ENCODE measurements around the gene SFSWAP. TPM values are rescaled to one million over a fixed set of nuclear protein-coding genes. Genes with fewer than 3 reads are reported as not detected.
A peak's percentile ranks its signal among the peaks of the same experiment; 100 is the strongest.

SFSWAP gene
- total RNA-seq, 1 experiment from 2014 or later, result 50.4 TPM

- H4K20me1 ChIP-seq (ENCODE audit: insufficient read depth), result no peaks in the 10 kb centered on the region
- POLR2A ChIA-PET, result no interaction called here
- no peaks in the 10 kb centered on the region for H3K27me3 ChIP-seq (ENCODE audit: insufficient read depth, low read length)
- peak overlapping the region; percentile 73 for H3K9ac ChIP-seq (ENCODE audit: low read length)
- CTCF ChIA-PET, result no interaction called here
- RAD21 ChIA-PET (ENCODE audit: low non-redundant PET in 1 of 2, low total read pairs in 2 of 2, uncharacterized antibody in 2 of 2, unreplicated experiment in 2 of 2), result no interaction called here
- H2AFZ ChIP-seq (ENCODE audit: low read depth, low read length, poor library complexity, severe bottlenecking), result no peak overlapping the region
- BruUV-seq (replicated peaks), result no TSS peak
- H3K9me3 ChIP-seq (ENCODE audit: control insufficient read depth in 1 of 2, insufficient read depth in 1 of 2, low read depth in 1 of 2, low read length in 2 of 2), result no peaks in the 10 kb centered on the region
- peak overlapping the region; percentile 99 for H3K4me2 ChIP-seq (ENCODE audit: low read length)
- ATAC-seq, result peak; percentile 41
- H3K4me1 ChIP-seq (ENCODE audit: control insufficient read depth in 1 of 2, insufficient read depth in 2 of 2, low read length in 2 of 2), result peaks cover 12 to 20% of the 10 kb centered on the region in 2 experiments; a peak in 3 of 4 replicates
- H3K79me2 ChIP-seq (ENCODE audit: insufficient read depth, low read length), result peaks cover 5% of the 10 kb centered on the region; the same call in 1 of the 2 replicates
- peak overlapping the region; percentile 34; the same call in 1 of the 2 replicates for H3K27ac ChIP-seq (ENCODE audit: low read depth, low read length)
- DNase-seq (ENCODE audit: low read depth, low spot score), result no peak
- no peaks in the 10 kb centered on the region for H3K36me3 ChIP-seq (ENCODE audit: control insufficient read depth in 1 of 2, insufficient read depth in 2 of 2, low read length in 2 of 2)
- intact Hi-C loops (cut with micrococcal nuclease), result loop anchor here (2.0 to 5.0 kb wide), 3 partner anchors 724 to 1067 kb away; no protein-coding TSS in a partner anchor
- H3K9me2 ChIP-seq (ENCODE audit: insufficient read depth), result no peaks in the 10 kb centered on the region
- H3K4me3 ChIP-seq (replicated peaks in 1 of 2; ENCODE audit: low read depth in 1 of 2, low read length in 2 of 2), result peak overlapping the region; percentile 70 to 79
- TF ChIP-seq CTCF (IDR thresholded peaks at IDR 0.05 in 2 of 3, conservative IDR thresholded peaks at IDR 0.05 in 1 of 3; ENCODE audit: borderline replicate concordance in 1 of 3, insufficient read depth in 1 of 3, low read depth in 2 of 3, low read length in 2 of 3), result no peak
- no peak for TF ChIP-seq CBX3 (IDR thresholded peaks at IDR 0.05; ENCODE audit: low read depth)
- TF ChIP-seq CEBPB (IDR thresholded peaks at IDR 0.05; ENCODE audit: low read depth), result no peak
- TF ChIP-seq FOSL1 (IDR thresholded peaks at IDR 0.05; ENCODE audit: low read depth), result no peak
- no peak for TF ChIP-seq EGR1 (IDR thresholded peaks at IDR 0.05; ENCODE audit: low read depth)
- no peak for TF ChIP-seq MAX (IDR thresholded peaks at IDR 0.05)
- no peak for TF ChIP-seq POLR2AphosphoS5 (IDR thresholded peaks at IDR 0.05; ENCODE audit: low read depth, low read length)
- no peak for TF ChIP-seq ZBTB33 (IDR thresholded peaks at IDR 0.05; ENCODE audit: extremely low read depth, insufficient replicate concordance, low read length)
- no peak for TF ChIP-seq ELF1 (IDR thresholded peaks at IDR 0.05; ENCODE audit: borderline replicate concordance, low read depth)
- TF ChIP-seq POLR2A (IDR thresholded peaks at IDR 0.05; ENCODE audit: borderline replicate concordance, extremely low read depth, insufficient read depth, insufficient read length), result no peak
- TF ChIP-seq ZNF274 (IDR thresholded peaks at IDR 0.05; ENCODE audit: low read depth, low read length), result no peak
Measured at GRCh38 chr12:131828671-131829355, 117.9 kb downstream of the SFSWAP start.
